ENCODE measurements around the gene ISG20L2.

- TF ChIP-seq CTCF (IDR thresholded peaks at IDR 0.05; ENCODE audit: low read length): no peak
- no peak for TF ChIP-seq EZH2 (IDR thresholded peaks at IDR 0.05; ENCODE audit: borderline replicate concordance, low read length)
Measured at GRCh38 chr1:156750191-156750672, 21.7 kb upstream of the ISG20L2 start.

All from OCI-LY1 (cell line).